ENCODE data around the gene MED13L.

DNA sequence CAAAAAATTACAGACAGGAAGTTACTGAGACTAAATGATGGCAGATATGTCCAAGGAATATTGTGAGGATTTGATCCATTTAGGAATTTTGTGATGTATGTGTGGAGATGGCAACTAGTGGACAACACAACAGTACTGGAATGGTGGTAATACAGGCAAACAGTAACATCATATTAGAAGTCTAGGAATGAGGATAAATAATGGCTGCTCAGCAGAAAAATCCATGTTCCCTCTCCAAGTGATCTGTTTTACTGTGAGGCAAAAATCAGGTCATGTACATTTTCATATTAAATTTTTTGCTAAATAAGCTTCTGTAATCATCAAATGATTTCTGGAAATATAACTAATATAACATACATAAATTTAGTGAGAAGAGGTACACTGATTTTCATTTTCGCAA, 108.4 kb downstream of the MED13L start:
- no peak for TF ChIP-seq POLR2A (IDR thresholded peaks at IDR 0.05)
- TF ChIP-seq CTCF (IDR thresholded peaks at IDR 0.05) = no peak

Measured in lower leg skin (tissue), 3 donors.